HUES6 (cell line): ENCODE data around the gene SMARCC2.
"Not testable (repeated sequence)": the region's sequence is repeated elsewhere in the genome, so short reads cannot be mapped to it uniquely, and the experiment has no call there.

Experiments used
- H3K27ac ChIP-seq: 2 replicates; pipeline ENCODE4 v1.7.0; 2013; ENCODE audit warnings: low read depth, mild to moderate bottlenecking, low read length, inconsistent platforms
- H3K27me3 ChIP-seq: 2 replicates; pipeline ENCODE4 v1.6.1; 2013; ENCODE audit warnings: low read length; ENCODE audit not compliant: control insufficient read depth, insufficient read depth
- H3K36me3 ChIP-seq: 2 replicates; pipeline ENCODE4 v1.6.1; 2013; ENCODE audit warnings: low read length; ENCODE audit not compliant: control insufficient read depth, insufficient read depth
- H3K4me1 ChIP-seq: 2 replicates; pipeline ENCODE4 v1.6.1; 2013; ENCODE audit warnings: low read length; ENCODE audit not compliant: control insufficient read depth, insufficient read depth
- H3K4me3 ChIP-seq: 2 replicates; pipeline ENCODE4 v1.5.1; 2013; ENCODE audit warnings: low read depth, low read length
- H3K9ac ChIP-seq: one replicate; pipeline ENCODE4 v1.6.1; 2013; ENCODE audit warnings: mild to moderate bottlenecking, low read length
- H3K9me3 ChIP-seq: 2 replicates; pipeline ENCODE4 v1.6.1; 2013; ENCODE audit warnings: low read depth, low read length; ENCODE audit not compliant: control insufficient read depth, insufficient read depth

Gene SMARCC2

GRCh38 chr12:56157201-56158028 lies 31.9 kb downstream of the SMARCC2 start:
- H3K36me3 ChIP-seq, result peaks cover 47% of the 10 kb centered on the region
- peak overlapping the region; percentile 98 for H3K9ac ChIP-seq
- peaks cover 41% of the 10 kb centered on the region for H3K4me1 ChIP-seq
- peak overlapping the region; percentile 88 for H3K4me3 ChIP-seq
- H3K9me3 ChIP-seq, result no peaks in the 10 kb centered on the region
- H3K27ac ChIP-seq, result peak overlapping the region; percentile 79
- H3K27me3 ChIP-seq, result no peaks in the 10 kb centered on the region

- H3K9me3 ChIP-seq, H3K9ac ChIP-seq, H3K27me3 ChIP-seq: not testable (repeated sequence)
- H3K4me1 ChIP-seq, result peaks cover 36% of the 10 kb centered on the region
- H3K36me3 ChIP-seq, result peaks cover 40% of the 10 kb centered on the region
- peak overlapping the region; percentile 79; the same call in 1 of the 2 replicates for H3K27ac ChIP-seq
- H3K4me3 ChIP-seq, result peak overlapping the region; percentile 88
Observed at GRCh38 chr12:56156464-56157200, 32.7 kb downstream of the SMARCC2 start.

- Histone ChIP-seq H3K4me3 (no peak overlapping the region), H3K9ac (no peak overlapping the region), H3K27me3 (no peaks in the 10 kb centered on the region), H3K27ac (no peak overlapping the region), H3K9me3 (no peaks in the 10 kb centered on the region), H3K36me3 (peaks cover 27% of the 10 kb centered on the region), H3K4me1 (peaks cover 28% of the 10 kb centered on the region)
Observed at GRCh38 chr12:56155256-56155845, 33.9 kb downstream of the SMARCC2 start.

- Histone ChIP-seq H3K4me1 (peaks cover 22% of the 10 kb centered on the region), H3K9ac (no peak overlapping the region), H3K4me3 (no peak overlapping the region), H3K9me3 (no peaks in the 10 kb centered on the region), H3K27ac (no peak overlapping the region), H3K36me3 (peaks cover 22% of the 10 kb centered on the region), H3K27me3 (no peaks in the 10 kb centered on the region)
Observed at GRCh38 chr12:56154818-56155217, 34.5 kb downstream of the SMARCC2 start.

- Histone ChIP-seq H3K27me3 (no peaks in the 10 kb centered on the region), H3K4me1 (peaks cover 17% of the 10 kb centered on the region), H3K27ac (no peak overlapping the region), H3K9ac (no peak overlapping the region), H3K9me3 (no peaks in the 10 kb centered on the region), H3K36me3 (peaks cover 17% of the 10 kb centered on the region), H3K4me3 (no peak overlapping the region)
Observed at GRCh38 chr12:56154246-56154771, 35.0 kb downstream of the SMARCC2 start.

- peak overlapping the region; percentile 86 for H3K4me3 ChIP-seq
Observed at GRCh38 chr12:56153678-56154065, 35.6 kb downstream of the SMARCC2 start.

GRCh38 chr12:56152756-56153677 lies 36.3 kb downstream of the SMARCC2 start:
- peaks cover 14% of the 10 kb centered on the region for H3K36me3 ChIP-seq
- no peaks in the 10 kb centered on the region for H3K9me3 ChIP-seq
- H3K27ac ChIP-seq, result peak overlapping the region; percentile 88; the same call in 1 of the 2 replicates

More at GRCh38 chr12:56153678-56154065, 35.6 kb downstream of the SMARCC2 start:
- Histone ChIP-seq H3K27ac (no peak overlapping the region), H3K36me3 (peaks cover 14% of the 10 kb centered on the region), H3K4me1 (peaks cover 16% of the 10 kb centered on the region), H3K9me3 (no peaks in the 10 kb centered on the region), H3K27me3 (no peaks in the 10 kb centered on the region), H3K9ac (peak overlapping the region; percentile 73)

GRCh38 chr12:56152132-56152755 lies 37.0 kb downstream of the SMARCC2 start, which contains the start of gene MYL6B:
TSS of gene MYL6B (plus strand) at chr12:56152587. CDS start at chr12:56153919, 1,332 bp downstream.
- H3K4me1 ChIP-seq, result peaks cover 13% of the 10 kb centered on the region
- no peaks in the 10 kb centered on the region for H3K9me3 ChIP-seq
- H3K4me3 ChIP-seq, result peak within 1 kb of the TSS; percentile 86
- peak within 1 kb of the TSS; percentile 76 for H3K9ac ChIP-seq
- peak within 1 kb of the TSS; percentile 88 for H3K27ac ChIP-seq
- H3K27me3 ChIP-seq, result no peaks in the 10 kb centered on the region
- H3K36me3 ChIP-seq, result peaks cover 14% of the 10 kb centered on the region

More at GRCh38 chr12:56152756-56153677, 36.3 kb downstream of the SMARCC2 start:
- Histone ChIP-seq H3K4me3 (peak overlapping the region; percentile 86), H3K9ac (peak overlapping the region; percentile 73), H3K4me1 (peaks cover 16% of the 10 kb centered on the region), H3K27me3 (no peaks in the 10 kb centered on the region)

- peaks cover 12% of the 10 kb centered on the region for H3K4me1 ChIP-seq
- peaks cover 14% of the 10 kb centered on the region for H3K36me3 ChIP-seq
- H3K27ac ChIP-seq, result peak overlapping the region; percentile 88; the same call in 1 of the 2 replicates
- no peaks in the 10 kb centered on the region for H3K9me3 ChIP-seq
- H3K4me3 ChIP-seq, result peak overlapping the region; percentile 86
- H3K9ac ChIP-seq, result peak overlapping the region; percentile 76
- no peaks in the 10 kb centered on the region for H3K27me3 ChIP-seq
Observed at GRCh38 chr12:56151672-56152131, 37.6 kb downstream of the SMARCC2 start.
